GM15510 (cell line): ENCODE results near the gene ZFAND2B.

Source experiments
- POLR2A ChIP-seq: IDR thresholded peaks from 3 replicates; pipeline ENCODE4 v1.6.1; 2011; ENCODE audit warnings: borderline replicate concordance; ENCODE audit not compliant: insufficient read length; ENCODE audit errors: extremely low read depth

ZFAND2B gene

GRCh38 chr2:219247678-219248642 lies 41.4 kb downstream of the ZFAND2B start:
- no peak for TF ChIP-seq POLR2A

GRCh38 chr2:219248845-219249202 lies 42.2 kb downstream of the ZFAND2B start:
- TF ChIP-seq POLR2A: no peak

- TF ChIP-seq POLR2A: peak; percentile 39
Measured at GRCh38 chr2:219249203-219249980, 42.8 kb downstream of the ZFAND2B start.

- no peak for TF ChIP-seq POLR2A
Measured at GRCh38 chr2:219250049-219250781, 43.6 kb downstream of the ZFAND2B start.

GRCh38 chr2:219251656-219252055 lies 45.1 kb downstream of the ZFAND2B start:
- no peak for TF ChIP-seq POLR2A

- no peak for TF ChIP-seq POLR2A
Measured at GRCh38 chr2:219252084-219252483, 45.5 kb downstream of the ZFAND2B start.

GRCh38 chr2:219252570-219252899 lies 46.0 kb downstream of the ZFAND2B start:
- no peak for TF ChIP-seq POLR2A

GRCh38 chr2:219252900-219253752 lies 46.5 kb downstream of the ZFAND2B start, which contains the start of gene TUBA4B:
TSS of gene TUBA4B (plus strand) at chr2:219253243. CDS start at chr2:219253408, 165 bp downstream.
- TF ChIP-seq POLR2A: peak; percentile 25

GRCh38 chr2:219253753-219254589 lies 47.4 kb downstream of the ZFAND2B start, which contains the start of gene TUBA4A:
TSS of gene TUBA4A (minus strand) at chr2:219253918. CDS start at chr2:219253858, 60 bp downstream.
- peak; percentile 99 for TF ChIP-seq POLR2A

GRCh38 chr2:219254590-219255201 lies 48.1 kb downstream of the ZFAND2B start:
- TF ChIP-seq POLR2A: no peak
